ENCODE data around the gene NRL.

The NRL gene

GRCh38 chr14:24068711-24069410, 45.9 kb downstream of the NRL start:
- no peak for DNase-seq (ENCODE audit: low read depth in 1 of 2, low spot score in 1 of 2)
- in situ Hi-C loops (cut with HindIII; ENCODE audit: low pct_unique_long_range_greater_than_20kb, low sequenced_read_pairs), result no loop called here
- TF ChIP-seq JUND (IDR thresholded peaks at IDR 0.05; ENCODE audit: low read depth), result no peak

- TF ChIP-seq JUND (IDR thresholded peaks at IDR 0.05; ENCODE audit: low read depth), result no peak
- in situ Hi-C loops (cut with HindIII; ENCODE audit: low pct_unique_long_range_greater_than_20kb, low sequenced_read_pairs), result no loop called here
- no peak for DNase-seq (ENCODE audit: low read depth in 1 of 2, low spot score in 1 of 2)
Observed at GRCh38 chr14:24067133-24068082, 47.3 kb downstream of the NRL start.

- in situ Hi-C loops (cut with HindIII; ENCODE audit: low pct_unique_long_range_greater_than_20kb, low sequenced_read_pairs), result no loop called here
- TF ChIP-seq JUND (IDR thresholded peaks at IDR 0.05; ENCODE audit: low read depth), result no peak
- DNase-seq (ENCODE audit: low read depth in 1 of 2, low spot score in 1 of 2), result no peak
Observed at GRCh38 chr14:24066496-24067132, 48.1 kb downstream of the NRL start.

GRCh38 chr14:24065408-24065807, 49.3 kb downstream of the NRL start:
- TF ChIP-seq JUND (IDR thresholded peaks at IDR 0.05; ENCODE audit: low read depth), result no peak
- DNase-seq (ENCODE audit: low read depth in 1 of 2, low spot score in 1 of 2), result no peak
- in situ Hi-C loops (cut with HindIII; ENCODE audit: low pct_unique_long_range_greater_than_20kb, low sequenced_read_pairs), result no loop called here

GRCh38 chr14:24064856-24065255, 49.9 kb downstream of the NRL start:
- in situ Hi-C loops (cut with HindIII; ENCODE audit: low pct_unique_long_range_greater_than_20kb, low sequenced_read_pairs), result no loop called here
- DNase-seq (ENCODE audit: low read depth in 1 of 2, low spot score in 1 of 2), result no peak
- TF ChIP-seq JUND (IDR thresholded peaks at IDR 0.05; ENCODE audit: low read depth), result no peak

GRCh38 chr14:24064091-24064795, 50.5 kb downstream of the NRL start:
- no peak for TF ChIP-seq JUND (IDR thresholded peaks at IDR 0.05; ENCODE audit: low read depth)
- no peak for DNase-seq (ENCODE audit: low read depth in 1 of 2, low spot score in 1 of 2)
- in situ Hi-C loops (cut with HindIII; ENCODE audit: low pct_unique_long_range_greater_than_20kb, low sequenced_read_pairs), result no loop called here

GRCh38 chr14:24063263-24063836, 51.4 kb downstream of the NRL start:
- in situ Hi-C loops (cut with HindIII; ENCODE audit: low pct_unique_long_range_greater_than_20kb, low sequenced_read_pairs), result no loop called here
- no peak for TF ChIP-seq JUND (IDR thresholded peaks at IDR 0.05; ENCODE audit: low read depth)
- DNase-seq (ENCODE audit: low read depth in 1 of 2, low spot score in 1 of 2), result no peak

GRCh38 chr14:24062216-24062980, 52.4 kb downstream of the NRL start:
- in situ Hi-C loops (cut with HindIII; ENCODE audit: low pct_unique_long_range_greater_than_20kb, low sequenced_read_pairs), result no loop called here
- no peak for DNase-seq (ENCODE audit: low read depth in 1 of 2, low spot score in 1 of 2)
- TF ChIP-seq JUND (IDR thresholded peaks at IDR 0.05; ENCODE audit: low read depth), result no peak

- no peak for DNase-seq (ENCODE audit: low read depth in 1 of 2, low spot score in 1 of 2)
- in situ Hi-C loops (cut with HindIII; ENCODE audit: low pct_unique_long_range_greater_than_20kb, low sequenced_read_pairs), result no loop called here
- no peak for TF ChIP-seq JUND (IDR thresholded peaks at IDR 0.05; ENCODE audit: low read depth)
Observed at GRCh38 chr14:24060984-24061913, 53.5 kb downstream of the NRL start.

GRCh38 chr14:24060443-24060842, 54.3 kb downstream of the NRL start:
- no peak for TF ChIP-seq JUND (IDR thresholded peaks at IDR 0.05; ENCODE audit: low read depth)
- in situ Hi-C loops (cut with HindIII; ENCODE audit: low pct_unique_long_range_greater_than_20kb, low sequenced_read_pairs), result no loop called here
- no peak for DNase-seq (ENCODE audit: low read depth in 1 of 2, low spot score in 1 of 2)

Data from T47D (cell line).